Keratinocyte (primary cell): ENCODE measurements around the gene ADAMTS1.

ENCODE experiments used
- EZH2 ChIP-seq: IDR thresholded peaks from one replicate; pipeline ENCODE4 v1.6.1; 2012; ENCODE audit warnings: inconsistent platforms, mild to moderate bottlenecking, low read length, moderate library complexity
- TF ChIP-seq, protein P1 (sequence below), 3 experiments: IDR thresholded peaks in 1 of 3; conservative IDR thresholded peaks in 1 of 3; optimal IDR thresholded peaks in 1 of 3; 2 replicates in 2 of 3; 3 replicates in 1 of 3; pipeline versions ENCODE3 to v1.5.1; 2011; ENCODE audit warnings: low read length in 3 of 3, mild to moderate bottlenecking in 3 of 3, moderate library complexity in 2 of 3, control low read depth in 1 of 3, inconsistent platforms in 1 of 3; ENCODE audit not compliant: insufficient read depth in 2 of 3; ENCODE audit errors: extremely low read depth in 1 of 3

- TF ChIP-seq EZH2 = no peak
- TF ChIP-seq, protein P1, sequence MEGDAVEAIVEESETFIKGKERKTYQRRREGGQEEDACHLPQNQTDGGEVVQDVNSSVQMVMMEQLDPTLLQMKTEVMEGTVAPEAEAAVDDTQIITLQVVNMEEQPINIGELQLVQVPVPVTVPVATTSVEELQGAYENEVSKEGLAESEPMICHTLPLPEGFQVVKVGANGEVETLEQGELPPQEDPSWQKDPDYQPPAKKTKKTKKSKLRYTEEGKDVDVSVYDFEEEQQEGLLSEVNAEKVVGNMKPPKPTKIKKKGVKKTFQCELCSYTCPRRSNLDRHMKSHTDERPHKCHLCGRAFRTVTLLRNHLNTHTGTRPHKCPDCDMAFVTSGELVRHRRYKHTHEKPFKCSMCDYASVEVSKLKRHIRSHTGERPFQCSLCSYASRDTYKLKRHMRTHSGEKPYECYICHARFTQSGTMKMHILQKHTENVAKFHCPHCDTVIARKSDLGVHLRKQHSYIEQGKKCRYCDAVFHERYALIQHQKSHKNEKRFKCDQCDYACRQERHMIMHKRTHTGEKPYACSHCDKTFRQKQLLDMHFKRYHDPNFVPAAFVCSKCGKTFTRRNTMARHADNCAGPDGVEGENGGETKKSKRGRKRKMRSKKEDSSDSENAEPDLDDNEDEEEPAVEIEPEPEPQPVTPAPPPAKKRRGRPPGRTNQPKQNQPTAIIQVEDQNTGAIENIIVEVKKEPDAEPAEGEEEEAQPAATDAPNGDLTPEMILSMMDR (optimal IDR thresholded peaks at IDR 0.05 in 1 of 3, IDR thresholded peaks at IDR 0.05 in 1 of 3, conservative IDR thresholded peaks at IDR 0.05 in 1 of 3; ENCODE audit: extremely low read depth in 1 of 3, insufficient read depth in 2 of 3, low read length in 3 of 3) = no peak
Measured at GRCh38 chr21:26809745-26810144, 35.5 kb downstream of the ADAMTS1 start.
